ENCODE measurements around the gene CEP112. TPM values are rescaled to one million over a fixed set of nuclear protein-coding genes. Genes with fewer than 3 reads are reported as not detected.

Gene CEP112
- total and polyA plus RNA-seq, 2 of the 13 experiments (the other 11 are each of a cell fraction or from before 2014, with no cell fraction given) = 1.2 to 3.4 TPM

DNA sequence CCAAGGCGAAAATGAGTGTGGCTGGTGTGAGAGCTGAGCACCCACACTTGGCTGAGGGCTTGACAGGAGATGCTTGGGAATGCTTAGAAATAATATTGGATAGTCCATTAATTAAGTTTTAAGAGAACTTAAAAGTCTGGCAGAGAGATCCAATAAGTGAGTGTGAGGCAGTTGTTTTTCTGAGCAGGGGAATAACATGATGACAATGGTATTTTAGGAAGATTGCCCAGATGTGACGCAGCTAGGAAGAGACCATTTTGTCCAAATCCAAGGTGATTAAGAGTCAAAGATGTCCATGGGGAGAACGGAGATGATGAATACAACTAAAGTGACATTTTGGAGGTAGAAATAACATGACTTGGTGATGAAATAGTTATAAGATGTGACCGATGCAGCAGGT, 527.7 kb downstream of the CEP112 start:
- H3K9ac ChIP-seq (ENCODE audit: insufficient read depth, low read depth, low read length) = no peak overlapping the region
- BruUV-seq (replicated peaks) = no TSS peak
- H3K4me3 ChIP-seq (replicated peaks in 1 of 3; ENCODE audit: insufficient read depth in 1 of 3, low read depth in 2 of 3, low read length in 3 of 3) = no peak overlapping the region
- FAIRE-seq (no peak), ATAC-seq (no peak), DNase-seq (ENCODE audit: low spot score) (no peak)
- H3K4me1 ChIP-seq (ENCODE audit: insufficient read depth, low read length) = peaks cover 19% of the 10 kb centered on the region; the same call in 1 of the 2 replicates
- POLR2A ChIA-PET = no interaction called here
- intact Hi-C loops (cut with micrococcal nuclease; ENCODE audit: unreplicated experiment) = no loop called here
- no peak overlapping the region for H2AFZ ChIP-seq (ENCODE audit: low read length)
- no peak overlapping the region for H3K4me2 ChIP-seq (ENCODE audit: low read depth, low read length)
- WGBS (ENCODE audit: low lambda C conversion rate) = 92% methylated on average over 4 of the region's 4 CpGs
- no peaks in the 10 kb centered on the region for H3K36me3 ChIP-seq (replicated peaks in 1 of 2; ENCODE audit: control insufficient read depth in 1 of 2, insufficient read depth in 2 of 2, low read length in 2 of 2)
- H3K9me3 ChIP-seq (ENCODE audit: low read length) = no peaks in the 10 kb centered on the region
- no peaks in the 10 kb centered on the region for H3K79me2 ChIP-seq (ENCODE audit: insufficient read depth, low read length)
- no peaks in the 10 kb centered on the region for H3K27me3 ChIP-seq (ENCODE audit: control insufficient read depth in 1 of 2, insufficient read depth in 2 of 2, low read length in 2 of 2)
- H4K20me1 ChIP-seq (ENCODE audit: insufficient read depth, low read length) = no peaks in the 10 kb centered on the region
- no peak overlapping the region for H3K27ac ChIP-seq (ENCODE audit: extremely low read length, insufficient read depth, low read length)
- CTCF ChIA-PET (ENCODE audit: low intra/inter-chr PET ratio, low total read pairs) = no interaction called here
- in situ Hi-C loops (cut with HindIII; ENCODE audit: extremely low pct_ligation_motif_present, low pct_unique_long_range_greater_than_20kb) = no loop called here
- TF ChIP-seq POLR2AphosphoS2 (IDR thresholded peaks at IDR 0.05; ENCODE audit: low read depth, low read length) (no peak), RFX5 (IDR thresholded peaks at IDR 0.05; ENCODE audit: low read depth, low read length) (no peak), GATA4 (IDR thresholded peaks at IDR 0.05; ENCODE audit: borderline replicate concordance, low read depth) (no peak), MATR3 (CRISPR knock-in tag; IDR thresholded peaks at IDR 0.05) (no peak), GABPA (IDR thresholded peaks at IDR 0.05; ENCODE audit: low read depth, low read length) (no peak), GABPA (CRISPR knock-in tag; IDR thresholded peaks at IDR 0.05; ENCODE audit: low read depth) (no peak), JDP2 (CRISPR knock-in tag; IDR thresholded peaks at IDR 0.05; ENCODE audit: borderline replicate concordance) (no peak), ZNF382 (CRISPR knock-in tag; IDR thresholded peaks at IDR 0.05; ENCODE audit: borderline replicate concordance) (no peak), ZNF20 (CRISPR knock-in tag; IDR thresholded peaks at IDR 0.05) (no peak), HMGA1 (CRISPR knock-in tag; conservative IDR thresholded peaks at IDR 0.05) (no peak), ZNF772 (CRISPR knock-in tag; IDR thresholded peaks at IDR 0.05) (no peak), ZSCAN29 (CRISPR knock-in tag; conservative IDR thresholded peaks at IDR 0.05) (no peak), RFXAP (CRISPR knock-in tag; IDR thresholded peaks at IDR 0.05; ENCODE audit: borderline replicate concordance) (no peak)
- TF ChIP-seq, protein P1, sequence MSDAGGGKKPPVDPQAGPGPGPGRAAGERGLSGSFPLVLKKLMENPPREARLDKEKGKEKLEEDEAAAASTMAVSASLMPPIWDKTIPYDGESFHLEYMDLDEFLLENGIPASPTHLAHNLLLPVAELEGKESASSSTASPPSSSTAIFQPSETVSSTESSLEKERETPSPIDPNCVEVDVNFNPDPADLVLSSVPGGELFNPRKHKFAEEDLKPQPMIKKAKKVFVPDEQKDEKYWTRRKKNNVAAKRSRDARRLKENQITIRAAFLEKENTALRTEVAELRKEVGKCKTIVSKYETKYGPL (CRISPR knock-in tag; IDR thresholded peaks at IDR 0.05) = no peak
- TF ChIP-seq, protein P2, sequence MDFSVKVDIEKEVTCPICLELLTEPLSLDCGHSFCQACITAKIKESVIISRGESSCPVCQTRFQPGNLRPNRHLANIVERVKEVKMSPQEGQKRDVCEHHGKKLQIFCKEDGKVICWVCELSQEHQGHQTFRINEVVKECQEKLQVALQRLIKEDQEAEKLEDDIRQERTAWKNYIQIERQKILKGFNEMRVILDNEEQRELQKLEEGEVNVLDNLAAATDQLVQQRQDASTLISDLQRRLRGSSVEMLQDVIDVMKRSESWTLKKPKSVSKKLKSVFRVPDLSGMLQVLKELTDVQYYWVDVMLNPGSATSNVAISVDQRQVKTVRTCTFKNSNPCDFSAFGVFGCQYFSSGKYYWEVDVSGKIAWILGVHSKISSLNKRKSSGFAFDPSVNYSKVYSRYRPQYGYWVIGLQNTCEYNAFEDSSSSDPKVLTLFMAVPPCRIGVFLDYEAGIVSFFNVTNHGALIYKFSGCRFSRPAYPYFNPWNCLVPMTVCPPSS (IDR thresholded peaks at IDR 0.05) = no peak
- TF ChIP-seq, protein P3, sequence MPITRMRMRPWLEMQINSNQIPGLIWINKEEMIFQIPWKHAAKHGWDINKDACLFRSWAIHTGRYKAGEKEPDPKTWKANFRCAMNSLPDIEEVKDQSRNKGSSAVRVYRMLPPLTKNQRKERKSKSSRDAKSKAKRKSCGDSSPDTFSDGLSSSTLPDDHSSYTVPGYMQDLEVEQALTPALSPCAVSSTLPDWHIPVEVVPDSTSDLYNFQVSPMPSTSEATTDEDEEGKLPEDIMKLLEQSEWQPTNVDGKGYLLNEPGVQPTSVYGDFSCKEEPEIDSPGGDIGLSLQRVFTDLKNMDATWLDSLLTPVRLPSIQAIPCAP (CRISPR knock-in tag; IDR thresholded peaks at IDR 0.05; ENCODE audit: low read depth) = no peak
- TF ChIP-seq, protein P4, sequence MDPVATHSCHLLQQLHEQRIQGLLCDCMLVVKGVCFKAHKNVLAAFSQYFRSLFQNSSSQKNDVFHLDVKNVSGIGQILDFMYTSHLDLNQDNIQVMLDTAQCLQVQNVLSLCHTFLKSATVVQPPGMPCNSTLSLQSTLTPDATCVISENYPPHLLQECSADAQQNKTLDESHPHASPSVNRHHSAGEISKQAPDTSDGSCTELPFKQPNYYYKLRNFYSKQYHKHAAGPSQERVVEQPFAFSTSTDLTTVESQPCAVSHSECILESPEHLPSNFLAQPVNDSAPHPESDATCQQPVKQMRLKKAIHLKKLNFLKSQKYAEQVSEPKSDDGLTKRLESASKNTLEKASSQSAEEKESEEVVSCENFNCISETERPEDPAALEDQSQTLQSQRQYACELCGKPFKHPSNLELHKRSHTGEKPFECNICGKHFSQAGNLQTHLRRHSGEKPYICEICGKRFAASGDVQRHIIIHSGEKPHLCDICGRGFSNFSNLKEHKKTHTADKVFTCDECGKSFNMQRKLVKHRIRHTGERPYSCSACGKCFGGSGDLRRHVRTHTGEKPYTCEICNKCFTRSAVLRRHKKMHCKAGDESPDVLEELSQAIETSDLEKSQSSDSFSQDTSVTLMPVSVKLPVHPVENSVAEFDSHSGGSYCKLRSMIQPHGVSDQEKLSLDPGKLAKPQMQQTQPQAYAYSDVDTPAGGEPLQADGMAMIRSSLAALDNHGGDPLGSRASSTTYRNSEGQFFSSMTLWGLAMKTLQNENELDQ (CRISPR knock-in tag; IDR thresholded peaks at IDR 0.05; ENCODE audit: borderline replicate concordance) = no peak
- TF ChIP-seq, protein P5, sequence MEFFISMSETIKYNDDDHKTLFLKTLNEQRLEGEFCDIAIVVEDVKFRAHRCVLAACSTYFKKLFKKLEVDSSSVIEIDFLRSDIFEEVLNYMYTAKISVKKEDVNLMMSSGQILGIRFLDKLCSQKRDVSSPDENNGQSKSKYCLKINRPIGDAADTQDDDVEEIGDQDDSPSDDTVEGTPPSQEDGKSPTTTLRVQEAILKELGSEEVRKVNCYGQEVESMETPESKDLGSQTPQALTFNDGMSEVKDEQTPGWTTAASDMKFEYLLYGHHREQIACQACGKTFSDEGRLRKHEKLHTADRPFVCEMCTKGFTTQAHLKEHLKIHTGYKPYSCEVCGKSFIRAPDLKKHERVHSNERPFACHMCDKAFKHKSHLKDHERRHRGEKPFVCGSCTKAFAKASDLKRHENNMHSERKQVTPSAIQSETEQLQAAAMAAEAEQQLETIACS (CRISPR knock-in tag; IDR thresholded peaks at IDR 0.05) = no peak
- TF ChIP-seq, protein P6, sequence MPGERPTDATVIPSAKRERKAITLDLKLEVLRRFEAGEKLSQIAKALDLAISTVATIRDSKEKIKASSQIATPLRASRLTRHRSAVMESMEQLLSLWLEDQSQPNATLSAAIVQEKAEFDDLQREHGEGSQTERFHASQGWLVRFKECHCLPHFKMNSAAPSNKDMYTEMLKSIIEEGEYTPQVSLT (CRISPR knock-in tag; IDR thresholded peaks at IDR 0.05; ENCODE audit: borderline replicate concordance, low read depth) = no peak

Data from HepG2 (cell line).